Measurements from ENCODE around the gene MYH7B. TPM values are rescaled to one million over a fixed set of nuclear protein-coding genes. Genes with fewer than 3 reads are reported as not detected.

MYH7B gene
- total and polyA plus RNA-seq, 7 donors = 5.7 to 101 (median 11.5) TPM

- no peaks in the 10 kb centered on the region for H3K9me3 ChIP-seq
- peaks cover 23% of the 10 kb centered on the region for H3K4me1 ChIP-seq
- peak in 1 of 2 donors; percentile 52 for DNase-seq
- intact Hi-C loops (cut with DNase I) = no loop called here
- peak overlapping the region; percentile 71 for H3K27ac ChIP-seq
- no peak for ATAC-seq
- no peak for TF ChIP-seq CTCF (IDR thresholded peaks at IDR 0.05)
- no peaks in the 10 kb centered on the region for H3K36me3 ChIP-seq (ENCODE audit: insufficient read depth in 1 of 2, low read depth in 1 of 2)
- H3K27me3 ChIP-seq (ENCODE audit: insufficient read depth in 3 of 3, low read length in 2 of 3) = no peaks in the 10 kb centered on the region
- H3K4me3 ChIP-seq = no peak overlapping the region
- WGBS, 3 donors = 26 to 38% (median 30%) methylated on average over 13 to 14 of the region's 14 CpGs
Observed at GRCh38 chr20:34983995-34984735, 28.5 kb downstream of the MYH7B start.

GRCh38 chr20:34984756-34985261, 29.1 kb downstream of the MYH7B start:
- Histone ChIP-seq H3K9me3 (no peaks in the 10 kb centered on the region), H3K4me1 (peaks cover 23% of the 10 kb centered on the region), H3K36me3 (ENCODE audit: insufficient read depth in 1 of 2, low read depth in 1 of 2) (peaks cover 0 to 5% of the 10 kb centered on the region in 2 donors), H3K27me3 (ENCODE audit: insufficient read depth in 3 of 3, low read length in 2 of 3) (no peaks in the 10 kb centered on the region), H3K4me3 (no peak overlapping the region), H3K27ac (peak overlapping the region; percentile 55)
- ATAC-seq (peak; percentile 32 to 73 (median 63)), DNase-seq (peak; percentile 59 to 83)
- intact Hi-C loops (cut with DNase I) = no loop called here
- whole genome bisulfite sequencing, 3 donors = 32 to 52% (median 37%) methylated on average over 14 to 18 of the region's 18 CpGs
- TF ChIP-seq CTCF (IDR thresholded peaks at IDR 0.05) = no peak

- Histone ChIP-seq H3K27me3 (ENCODE audit: insufficient read depth in 3 of 3, low read length in 2 of 3) (no peaks in the 10 kb centered on the region), H3K27ac (peak overlapping the region; percentile 55)
Observed at GRCh38 chr20:34985461-34986310, 30.0 kb downstream of the MYH7B start.

More at GRCh38 chr20:34985461-34986310, 30.0 kb downstream of the MYH7B start:
- Histone ChIP-seq H3K4me1 (peaks cover 23% of the 10 kb centered on the region), H3K4me3 (no peak overlapping the region), H3K9me3 (no peaks in the 10 kb centered on the region), H3K36me3 (ENCODE audit: insufficient read depth in 1 of 2, low read depth in 1 of 2) (peaks cover 0 to 8% of the 10 kb centered on the region in 2 donors)
- WGBS, 3 donors = 61 to 72% (median 64%) methylated on average over 25 of the region's 25 CpGs
- intact Hi-C loops (cut with DNase I) = no loop called here
- ATAC-seq = peak in 3 of 4 donors; percentile 1
- peak; percentile 16 to 48 for DNase-seq
- no peak for TF ChIP-seq CTCF (IDR thresholded peaks at IDR 0.05)
